GM08714 (cell line): ENCODE data around the gene DPEP3.
"Not testable (repeated sequence)": the region's sequence is repeated elsewhere in the genome, so short reads cannot be mapped to it uniquely, and the experiment has no call there.

Source experiments
- H3K4me3 ChIP-seq: fragments of 200-500 bp; sonication (Bioruptor generic); 2 replicates; pipeline ENCODE4 v1.5.1; 2014; ENCODE audit warnings: mild to moderate bottlenecking, low read length, inconsistent platforms
- ZNF274 ChIP-seq: IDR thresholded peaks from 2 replicates; pipeline ENCODE4 v1.6.1; 2012; ENCODE audit warnings: mild to moderate bottlenecking, low read depth, low read length

DPEP3 gene

DNA sequence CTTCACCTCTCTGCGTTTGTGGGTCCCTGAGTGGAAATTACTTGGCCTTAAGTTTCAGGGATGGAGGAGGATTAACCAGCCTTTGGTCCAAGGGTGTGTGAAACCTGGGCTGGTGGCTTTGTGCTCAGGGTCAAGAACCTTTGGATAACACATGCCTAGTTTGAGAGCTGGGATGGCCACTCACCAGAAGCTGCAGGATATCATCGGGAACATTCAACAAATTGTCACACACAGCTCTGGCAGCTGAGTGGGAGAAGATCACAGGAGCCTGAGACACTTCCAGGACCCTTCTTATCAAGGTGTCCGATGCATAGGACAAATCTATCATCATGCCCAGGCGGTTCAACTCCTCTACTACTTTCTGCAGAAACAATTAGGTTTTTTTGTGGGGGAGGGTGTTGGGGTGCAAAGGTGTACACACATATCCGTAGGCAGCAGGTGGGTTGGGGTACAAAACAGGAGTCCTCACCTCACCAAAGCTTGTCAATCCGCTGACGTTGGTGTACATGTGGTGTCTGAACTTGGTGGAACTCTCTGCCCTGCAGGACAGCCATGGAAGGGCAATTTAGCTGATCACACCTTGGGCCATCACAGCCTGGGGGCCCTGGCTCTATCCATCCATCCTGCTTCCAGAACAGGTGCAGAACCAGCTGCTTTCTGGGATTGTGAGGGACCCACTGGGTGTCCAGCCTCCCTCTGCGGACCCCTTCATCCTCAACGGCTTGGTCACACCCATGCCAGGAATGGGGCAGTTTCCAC, 2.7 kb downstream of the DPEP3 start:
- H3K4me3 ChIP-seq = no peak overlapping the region
- no peak for TF ChIP-seq ZNF274

DNA sequence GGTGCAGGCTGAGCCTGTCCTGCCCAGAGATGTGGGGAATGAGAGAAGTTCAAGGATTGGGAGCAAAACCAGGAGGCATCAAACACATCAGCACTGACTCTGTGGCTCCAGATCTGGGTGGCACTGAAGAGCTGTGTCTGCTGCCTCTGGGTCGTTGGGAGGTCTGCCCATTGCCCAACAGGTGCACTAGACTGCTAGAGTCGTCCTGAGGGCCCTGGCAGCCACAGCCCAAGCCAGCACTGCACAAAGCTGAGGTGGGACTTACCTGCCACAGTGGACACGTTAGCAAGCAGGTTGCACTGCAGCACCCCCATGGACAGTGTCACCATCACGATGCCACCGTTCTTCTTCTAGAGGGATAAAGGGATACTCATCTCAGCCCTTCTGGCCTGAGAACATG, 3.3 kb downstream of the DPEP3 start:
- no peak overlapping the region for H3K4me3 ChIP-seq
- no peak for TF ChIP-seq ZNF274

DNA sequence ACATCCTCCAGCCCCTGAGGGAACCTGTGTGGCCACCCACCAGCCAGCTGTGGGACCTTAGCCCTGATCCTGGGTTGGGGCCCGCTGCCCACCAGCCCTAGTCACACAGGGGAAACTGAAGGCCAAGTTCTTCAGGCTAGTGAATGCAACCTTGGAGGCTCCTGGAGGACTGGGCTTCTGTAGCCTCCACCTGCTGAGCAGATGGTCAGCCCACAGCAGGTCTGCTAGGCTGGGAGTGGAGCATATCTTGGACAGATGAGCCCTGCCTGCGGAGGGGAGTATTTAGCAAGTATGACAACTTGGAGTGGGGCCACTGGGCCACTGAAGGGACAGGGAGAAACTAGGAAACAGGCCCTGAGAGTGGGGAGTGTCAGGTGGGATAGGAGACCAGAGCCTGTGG, 4.1 kb downstream of the DPEP3 start:
- TF ChIP-seq ZNF274 = no peak
- no peak overlapping the region for H3K4me3 ChIP-seq

DNA sequence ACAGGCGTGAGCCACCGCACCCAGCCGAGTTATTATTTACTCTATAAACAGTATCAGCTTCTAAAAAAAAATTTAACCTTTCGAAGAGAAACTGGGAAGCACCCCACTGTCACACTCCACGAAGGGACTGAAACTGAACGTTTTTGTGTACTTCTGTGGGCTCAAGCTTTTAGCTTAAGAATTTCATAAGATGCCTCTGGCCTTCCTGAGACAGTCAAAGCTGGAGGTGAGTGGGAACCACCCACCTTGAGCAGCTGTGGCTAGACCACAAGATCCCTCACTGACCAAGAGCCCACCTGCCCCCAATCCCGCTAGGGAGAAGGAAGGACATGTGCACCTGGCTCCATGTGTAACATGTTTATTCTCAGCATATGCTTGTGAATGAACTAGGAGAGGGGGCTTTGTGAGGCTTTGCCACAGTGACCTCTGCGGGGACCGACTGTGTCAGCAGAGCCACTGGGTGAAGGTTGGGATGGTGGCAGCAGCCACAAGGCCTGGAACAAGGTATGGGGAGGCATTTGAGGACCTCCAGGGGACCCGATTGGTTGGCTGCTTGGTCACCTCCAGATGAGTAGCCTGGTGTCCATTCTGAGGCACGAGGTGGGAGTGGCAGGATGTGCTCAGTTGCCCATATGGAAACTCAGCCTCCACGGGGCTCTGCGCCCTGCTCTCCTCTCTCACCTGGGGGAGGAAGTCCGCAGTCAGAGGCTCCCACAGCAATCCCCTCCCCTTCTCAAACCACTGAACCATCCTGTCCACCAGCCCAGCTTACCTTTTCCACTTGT, 4.8 kb downstream of the DPEP3 start:
- no peak for TF ChIP-seq ZNF274
- H3K4me3 ChIP-seq = no peak overlapping the region

DNA sequence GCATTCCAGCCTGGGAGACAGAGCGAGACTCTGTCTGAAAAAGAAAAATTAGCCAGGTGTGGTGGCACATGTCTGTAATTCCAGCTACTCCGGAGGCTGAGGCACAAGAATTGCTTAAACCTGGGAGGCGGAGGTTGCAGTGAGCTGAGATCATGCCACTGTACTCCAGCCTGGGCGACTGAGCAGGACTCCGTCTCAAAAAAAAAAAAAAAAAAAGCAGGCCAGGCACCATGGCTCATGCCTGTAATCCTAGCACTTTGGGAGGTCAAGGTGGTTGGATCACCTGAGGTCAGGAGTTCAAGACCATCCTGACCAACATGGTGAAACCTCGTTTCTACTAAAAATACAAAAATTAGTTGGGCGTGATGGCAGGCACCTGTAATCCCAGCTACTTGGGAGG, 8.0 kb downstream of the DPEP3 start:
- not testable (repeated sequence) for H3K4me3 ChIP-seq

DNA sequence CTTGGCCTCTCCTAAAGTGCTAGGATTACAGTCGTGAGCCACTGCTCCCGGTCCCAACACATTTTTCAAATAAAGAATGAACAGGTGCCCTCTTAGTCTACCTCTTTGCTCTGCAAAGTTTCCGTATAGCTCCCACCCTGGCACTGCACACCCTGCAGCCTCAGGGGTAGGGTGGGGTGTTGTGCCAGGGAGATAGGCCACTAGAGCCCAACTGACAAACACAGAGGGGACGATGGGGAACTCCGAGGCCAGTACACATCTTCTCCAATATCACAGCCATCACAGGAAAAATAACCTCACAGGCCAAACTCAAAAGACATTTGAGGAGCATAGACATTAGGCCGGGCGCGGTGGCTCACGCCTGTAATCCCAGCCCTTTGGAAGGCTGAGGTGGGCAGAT, 9.2 kb downstream of the DPEP3 start:
- TF ChIP-seq ZNF274 = no peak
- no peak overlapping the region for H3K4me3 ChIP-seq

DNA sequence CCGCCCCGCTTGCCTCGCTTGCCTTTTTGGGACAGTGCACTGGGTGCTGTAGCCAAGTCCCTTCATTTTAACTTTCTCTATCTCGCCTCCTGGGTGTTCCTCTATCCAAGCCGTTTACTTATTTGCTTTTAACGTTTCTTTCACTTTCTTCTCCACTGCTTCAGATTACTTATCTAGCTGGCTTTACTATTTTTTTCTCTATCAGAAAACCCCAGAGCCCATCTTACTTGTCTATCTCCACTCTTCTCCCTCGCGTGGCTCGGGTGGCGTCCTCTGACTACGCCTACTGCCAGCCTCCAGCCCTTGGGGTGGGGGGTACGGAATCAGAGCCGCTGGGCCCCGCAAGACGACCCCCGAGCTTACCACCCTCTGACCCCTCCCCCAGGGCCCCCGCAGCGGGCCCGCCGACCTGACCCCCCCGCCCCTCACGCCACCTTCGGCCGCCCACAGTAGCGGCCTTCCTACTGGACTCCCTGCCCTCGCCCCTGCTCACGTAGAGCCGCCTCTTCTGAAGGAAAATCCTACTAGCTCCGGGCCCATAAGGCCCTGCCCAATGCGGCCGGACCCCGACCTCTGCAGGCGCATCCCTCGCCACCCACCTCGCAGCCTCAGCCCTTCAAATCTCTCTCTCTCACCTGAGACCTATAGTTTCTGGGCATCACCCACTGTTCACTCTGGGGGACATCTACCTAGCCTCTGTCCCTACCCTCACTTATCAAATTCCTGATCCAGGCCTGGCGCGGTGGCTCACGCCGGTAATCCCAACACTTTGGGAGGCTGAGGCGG, 10.9 kb downstream of the DPEP3 start:
- TF ChIP-seq ZNF274 = no peak
- peak overlapping the region; percentile 61; the same call in 1 of the 2 replicates for H3K4me3 ChIP-seq

DNA sequence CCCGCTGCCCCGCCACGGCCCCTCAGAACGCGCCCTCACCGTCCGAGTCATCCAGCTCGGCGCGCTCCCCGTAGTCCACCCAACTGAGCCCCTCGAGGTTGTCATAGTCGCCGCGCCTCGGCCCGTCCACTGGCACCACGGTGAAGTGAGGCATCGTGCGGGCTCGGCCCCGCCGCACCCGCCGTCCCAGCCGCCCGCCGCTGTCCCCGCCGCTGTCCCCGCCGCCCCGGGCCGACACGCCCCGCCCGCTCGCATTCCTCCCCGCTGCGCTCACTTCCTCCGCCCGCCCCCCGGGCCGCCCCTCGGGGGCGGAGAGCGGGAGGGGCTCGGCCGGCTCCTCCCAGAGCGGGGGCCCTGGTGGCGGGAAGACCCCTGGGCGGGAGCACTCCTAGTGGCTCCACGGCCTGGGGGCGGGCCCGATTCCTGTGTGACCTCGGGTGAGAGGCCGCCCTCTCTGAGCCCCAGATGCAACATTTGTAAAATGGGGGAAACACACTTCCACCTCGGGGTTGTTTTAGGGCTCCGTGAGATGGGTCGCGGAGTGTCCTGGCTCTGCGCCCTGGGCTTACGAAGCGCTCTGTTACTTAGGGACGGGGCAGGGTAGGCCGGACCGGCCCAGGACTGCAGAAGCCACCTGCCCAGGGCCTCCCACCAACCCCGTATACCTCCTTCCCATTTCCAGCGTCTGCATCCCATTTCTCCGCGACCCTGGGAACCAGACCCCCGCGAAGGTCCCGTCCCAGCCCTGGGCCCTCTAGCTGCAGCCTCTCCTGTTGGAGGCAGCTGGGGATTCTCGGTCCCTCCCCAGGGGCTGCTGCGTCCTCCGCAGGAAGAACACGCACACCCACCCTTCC, 11.7 kb downstream of the DPEP3 start, which contains the start of gene SLC12A4:
TSS of gene SLC12A4 (minus strand) at position 238 of the 854 bp plus-strand sequence. CDS start at position 154, 84 bp downstream.
- peak within 1 kb of the TSS; percentile 61 for H3K4me3 ChIP-seq
- no peak for TF ChIP-seq ZNF274

DNA sequence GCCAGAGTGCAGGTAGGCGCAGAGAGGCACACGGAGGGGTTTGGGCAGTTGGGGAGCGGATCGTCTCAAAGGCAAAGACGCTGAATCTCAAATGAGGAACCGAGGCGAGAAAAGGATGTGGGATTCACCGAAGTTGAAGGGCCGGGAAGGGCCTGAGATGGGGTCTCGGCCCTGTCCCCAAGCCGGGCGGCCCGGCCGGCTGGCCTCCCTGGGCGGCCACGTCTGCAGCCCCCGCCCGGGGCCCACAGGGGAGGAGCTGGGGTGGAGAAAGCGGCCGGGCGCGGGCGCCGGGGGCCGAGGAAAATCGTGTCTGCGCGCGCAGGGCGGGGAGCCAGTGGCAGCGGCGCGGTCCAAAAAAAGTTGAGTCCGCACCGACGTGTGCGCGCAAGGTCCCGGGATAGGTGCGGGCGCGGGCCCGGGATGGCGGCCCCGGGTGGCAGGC, 12.3 kb downstream of the DPEP3 start:
- H3K4me3 ChIP-seq = peak overlapping the region; percentile 61
- no peak for TF ChIP-seq ZNF274

DNA sequence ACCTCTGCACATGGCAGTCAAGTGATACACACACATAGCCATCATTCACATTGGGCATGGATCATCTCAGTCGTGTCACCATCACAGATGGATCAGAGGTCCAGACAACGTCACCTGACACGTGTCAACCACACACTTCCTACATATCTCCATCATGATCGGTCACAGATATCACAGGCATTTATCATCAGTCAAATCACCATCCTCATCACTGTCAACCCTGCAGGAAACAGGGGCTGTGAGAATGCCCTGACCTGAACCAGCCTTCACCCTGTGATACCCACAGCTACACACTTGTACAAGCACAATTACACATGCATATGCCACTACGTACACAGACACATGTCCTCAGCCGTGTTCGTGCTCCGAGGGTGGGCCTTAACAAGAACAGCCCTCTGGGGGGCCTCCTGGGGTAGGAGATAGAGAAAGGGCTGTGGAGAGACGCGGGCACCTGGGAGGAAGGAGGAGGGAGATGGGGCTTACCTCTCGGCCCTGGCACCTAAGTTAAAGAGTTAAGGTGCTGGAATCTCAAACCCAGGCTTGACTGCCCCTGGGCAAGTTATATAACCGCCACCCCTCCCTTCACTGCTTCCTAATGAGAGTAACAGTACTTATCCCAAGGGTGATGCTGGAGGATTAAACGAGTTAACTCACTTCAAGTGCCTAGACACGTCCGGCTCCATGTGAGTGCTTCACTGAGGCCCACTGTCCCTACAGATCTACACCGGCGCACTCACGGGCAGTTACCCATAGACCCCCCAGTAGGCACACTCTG, 12.9 kb downstream of the DPEP3 start:
- H3K4me3 ChIP-seq = peak overlapping the region; percentile 61
- TF ChIP-seq ZNF274 = no peak

DNA sequence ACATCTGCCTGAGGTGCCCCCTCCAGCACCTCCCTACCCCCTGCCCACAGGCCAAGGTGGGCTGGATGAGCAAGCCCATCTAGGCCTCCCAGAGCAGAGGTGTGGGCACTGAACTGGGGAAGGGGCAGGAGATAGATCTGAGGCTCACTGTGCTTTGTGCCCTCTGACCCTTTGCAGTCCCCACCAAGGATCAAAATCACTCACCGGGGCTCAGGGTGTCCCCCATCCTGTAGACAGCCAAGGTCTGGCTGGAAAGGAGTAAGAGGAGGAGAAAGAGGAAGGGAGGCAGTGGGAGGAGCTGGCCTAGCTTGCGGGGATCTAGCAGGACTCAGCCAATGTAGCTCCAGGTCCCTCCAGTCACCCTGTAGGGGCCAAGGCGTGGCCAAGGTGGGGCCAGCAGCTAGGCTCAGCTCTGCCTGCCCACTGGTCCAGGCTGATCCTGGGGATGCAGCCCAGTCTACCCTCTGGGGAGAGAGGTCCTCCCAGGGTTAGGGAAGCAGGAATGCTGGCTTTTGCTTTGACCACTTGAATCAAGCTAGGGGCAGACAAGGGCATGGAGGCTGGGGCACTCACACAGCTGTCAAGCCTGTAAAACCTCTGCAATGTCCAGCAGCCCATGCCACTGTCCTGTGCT, 13.6 kb downstream of the DPEP3 start:
- TF ChIP-seq ZNF274 = no peak
- H3K4me3 ChIP-seq = no peak overlapping the region; the same call in 1 of the 2 replicates

DNA sequence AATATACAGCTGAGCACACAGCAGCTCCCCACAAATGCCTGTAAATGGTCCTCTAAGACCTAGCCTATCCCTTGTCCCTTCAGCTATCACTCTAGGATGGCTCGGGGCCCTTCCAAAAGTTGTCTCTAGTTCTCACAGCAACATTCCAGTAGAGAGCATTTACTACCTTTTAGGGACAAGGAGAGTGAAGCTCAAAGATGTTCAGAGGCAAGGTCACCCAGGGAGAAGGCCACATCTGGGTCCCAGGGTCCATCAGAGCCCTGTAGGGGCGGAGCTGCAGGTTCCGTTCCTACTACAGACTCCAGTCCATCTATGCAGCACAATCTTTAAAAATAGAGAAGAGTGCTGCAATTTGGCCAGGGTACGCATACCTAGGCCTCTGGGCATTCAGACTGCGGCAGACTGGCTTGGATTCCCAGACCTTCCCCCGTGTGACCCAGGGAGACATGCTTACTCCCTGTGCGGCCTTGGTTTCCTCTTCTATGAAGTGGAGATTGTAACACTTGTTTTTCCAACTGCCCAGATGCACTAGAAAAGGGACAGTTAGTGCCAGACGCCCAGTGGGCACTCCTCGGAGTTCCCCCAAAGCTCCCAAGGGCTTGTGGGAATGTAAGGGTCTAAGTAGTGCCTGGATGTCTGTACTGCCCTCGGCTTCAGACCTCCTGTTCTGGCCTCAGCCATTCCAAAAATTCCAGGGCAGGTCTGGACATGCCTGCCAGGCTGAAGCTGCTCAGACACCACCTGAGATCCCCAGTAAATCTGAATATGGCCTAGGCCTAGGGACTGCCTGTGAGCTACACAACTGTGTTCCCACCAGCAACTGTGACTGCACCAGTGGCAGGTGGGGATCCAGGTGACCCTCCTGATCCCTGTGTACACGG, 14.4 kb downstream of the DPEP3 start:
- H3K4me3 ChIP-seq = no peak overlapping the region
- no peak for TF ChIP-seq ZNF274
